Osteoblast (primary cell): ENCODE data around the gene JAK3. TPM values are rescaled to one million over a fixed set of nuclear protein-coding genes. Genes with fewer than 3 reads are reported as not detected.
A peak's percentile ranks its signal among the peaks of the same experiment; 100 is the strongest.

Experiments used
- DNase-seq: peaks from one replicate; pipeline ENCODE4 v3.0.0; 2011; ENCODE audit warnings: low spot score, mixed read lengths; ENCODE audit not compliant: insufficient read length; ENCODE audit errors: missing footprints
- H2AFZ ChIP-seq: 2 replicates; pipeline ENCODE4 v1.6.0; 2011; ENCODE audit warnings: mild to moderate bottlenecking, low read length
- H3K27ac ChIP-seq: 2 replicates; pipeline ENCODE4 v1.5.1; 2011; ENCODE audit warnings: mild to moderate bottlenecking, low read depth, low read length, moderate library complexity
- H3K27me3 ChIP-seq: 2 replicates; pipeline ENCODE4 v1.6.0; 2012; ENCODE audit warnings: mild to moderate bottlenecking, control low read depth, inconsistent platforms, low read length, moderate library complexity; ENCODE audit not compliant: insufficient read depth
- H3K36me3 ChIP-seq: 2 replicates; pipeline ENCODE4 v1.5.1; 2011; ENCODE audit warnings: mild to moderate bottlenecking, low read length, control low read depth, moderate library complexity; ENCODE audit not compliant: insufficient read depth
- H3K4me1 ChIP-seq: 2 replicates; pipeline ENCODE4 v1.5.1; 2011; ENCODE audit warnings: mild to moderate bottlenecking, low read length, control low read depth, moderate library complexity; ENCODE audit not compliant: insufficient read depth
- H3K4me2 ChIP-seq: 2 replicates; pipeline ENCODE4 v1.6.0; 2011; ENCODE audit warnings: mild to moderate bottlenecking, low read length; ENCODE audit not compliant: insufficient read depth
- H3K4me3 ChIP-seq: fragments of 200-600 bp; sonication (generic); 3 replicates; pipeline ENCODE4 v1.5.1; 2012; ENCODE audit warnings: mild to moderate bottlenecking, low read length, inconsistent platforms; ENCODE audit not compliant: insufficient read depth
- H3K79me2 ChIP-seq: 2 replicates; pipeline ENCODE4 v1.6.0; 2012; ENCODE audit warnings: mild to moderate bottlenecking, low read length, control low read depth, inconsistent platforms; ENCODE audit not compliant: insufficient read depth
- H3K9me3 ChIP-seq: 2 replicates; pipeline ENCODE4 v1.5.1; 2011; ENCODE audit warnings: low read depth, low read length, control low read depth
- H4K20me1 ChIP-seq: 2 replicates; pipeline ENCODE4 v1.6.0; 2012; ENCODE audit warnings: mild to moderate bottlenecking, low read length, control low read depth; ENCODE audit not compliant: insufficient read depth
- CTCF ChIP-seq: IDR thresholded peaks from 2 replicates; pipeline ENCODE4 v1.5.1; 2011; ENCODE audit warnings: mild to moderate bottlenecking, low read depth, low read length, moderate library complexity; ENCODE audit errors: extremely low read depth
- total RNA-seq: library from RNA; depleted of rRNA; stranded (reverse); fragments of >200 nt; gene quantifications from 2 replicates; pipeline ENCODE4 v1.2.3, GENCODE V29; 2012

JAK3 gene
- total RNA-seq, 1 donor = 1.8 TPM

DNA sequence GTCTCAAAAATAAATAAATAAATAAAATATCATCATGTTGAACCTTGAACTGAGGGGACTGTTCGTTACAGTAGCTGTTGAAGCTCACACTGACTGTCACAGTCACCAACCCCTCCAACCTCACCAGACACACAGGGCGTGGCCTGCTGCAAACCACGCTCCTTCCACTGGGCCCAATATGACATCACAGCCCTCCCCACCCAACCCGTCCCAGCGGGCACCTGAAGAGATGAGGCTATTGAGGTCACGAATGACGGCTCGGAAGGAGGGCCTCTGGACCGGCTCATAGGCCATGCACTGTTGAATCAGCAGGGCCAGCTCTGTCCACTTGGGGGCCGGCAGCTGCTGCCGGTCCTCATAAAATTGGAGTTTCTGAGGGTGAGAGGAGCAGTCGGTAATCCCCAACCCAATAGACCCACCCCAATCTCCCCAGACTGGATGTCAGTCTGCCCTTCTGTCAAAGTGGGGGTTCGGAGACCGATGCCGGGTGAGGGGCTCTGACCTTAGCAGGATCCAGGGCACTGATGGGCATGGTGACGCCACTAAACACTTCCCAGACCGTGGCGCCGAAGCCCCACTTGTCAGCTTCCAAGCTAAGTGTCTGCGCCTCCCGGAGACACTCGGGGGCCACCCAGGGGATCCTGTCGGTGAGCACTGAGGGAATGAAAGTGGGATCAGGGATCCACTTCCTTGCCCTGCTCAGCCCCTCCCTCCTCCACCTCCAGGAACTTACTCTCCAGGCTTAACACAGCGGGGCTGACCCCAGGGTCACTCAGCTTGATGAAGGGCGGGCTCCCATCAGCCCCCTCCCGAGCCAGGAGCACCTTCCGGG is 13.2 kb downstream of the JAK3 start:
- Histone ChIP-seq H2AFZ (no peak overlapping the region), H4K20me1 (no peaks in the 10 kb centered on the region), H3K4me2 (no peak overlapping the region), H3K27ac (no peak overlapping the region), H3K79me2 (no peaks in the 10 kb centered on the region), H3K9me3 (no peaks in the 10 kb centered on the region), H3K4me3 (no peak overlapping the region), H3K27me3 (no peaks in the 10 kb centered on the region), H3K36me3 (no peaks in the 10 kb centered on the region), H3K4me1 (no peaks in the 10 kb centered on the region)
- peak; percentile 67 for DNase-seq
- peak; percentile 7 for TF ChIP-seq CTCF

- H3K27me3 ChIP-seq = no peaks in the 10 kb centered on the region
- H3K79me2 ChIP-seq = no peaks in the 10 kb centered on the region
- H3K4me3 ChIP-seq = no peak overlapping the region
- no peaks in the 10 kb centered on the region for H3K36me3 ChIP-seq
- no peak overlapping the region for H3K4me2 ChIP-seq
- no peak overlapping the region for H3K27ac ChIP-seq
- H3K4me1 ChIP-seq = no peaks in the 10 kb centered on the region
- no peaks in the 10 kb centered on the region for H4K20me1 ChIP-seq
- no peak overlapping the region for H2AFZ ChIP-seq
- no peaks in the 10 kb centered on the region for H3K9me3 ChIP-seq
- no peak for TF ChIP-seq CTCF
- DNase-seq = peak; percentile 73
Measured at GRCh38 chr19:17832443-17833208, 15.2 kb downstream of the JAK3 start.

DNA sequence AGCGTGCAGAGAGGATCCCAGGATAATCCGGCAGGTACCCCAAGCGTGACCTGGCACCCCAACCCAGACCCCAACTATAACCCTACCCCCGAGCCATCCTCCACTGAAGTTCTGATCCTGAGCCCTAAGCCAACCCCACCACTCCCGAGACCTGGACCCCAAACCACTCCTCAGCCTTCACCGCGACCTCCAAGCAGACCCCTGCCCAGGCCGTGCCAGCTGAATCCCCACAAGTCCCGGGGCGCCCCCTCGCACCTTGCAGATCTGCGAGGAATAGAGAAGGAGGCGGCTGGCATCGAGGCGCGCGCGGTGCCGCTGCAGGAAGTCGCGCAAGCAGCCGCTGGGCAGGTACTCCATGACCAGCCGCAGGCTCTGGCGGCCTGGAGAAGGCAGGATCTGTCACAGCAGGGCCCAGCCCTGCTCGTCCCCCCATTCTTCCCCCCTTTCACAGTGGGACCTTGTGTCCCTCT is 16.3 kb downstream of the JAK3 start:
- no peaks in the 10 kb centered on the region for H3K36me3 ChIP-seq
- no peaks in the 10 kb centered on the region for H4K20me1 ChIP-seq
- no peak overlapping the region for H2AFZ ChIP-seq
- no peak overlapping the region for H3K4me2 ChIP-seq
- H3K4me1 ChIP-seq = no peaks in the 10 kb centered on the region
- no peak overlapping the region for H3K27ac ChIP-seq
- no peak for TF ChIP-seq CTCF
- no peak overlapping the region for H3K4me3 ChIP-seq
- DNase-seq = peak; percentile 53
- H3K9me3 ChIP-seq = no peaks in the 10 kb centered on the region
- no peaks in the 10 kb centered on the region for H3K79me2 ChIP-seq
- H3K27me3 ChIP-seq = no peaks in the 10 kb centered on the region
